GM19240 (cell line): ENCODE results near the gene SLCO3A1.

Experiments
- DNase-seq: peaks from one replicate; pipeline ENCODE4 v3.0.0; 2011; ENCODE audit warnings: low spot score; ENCODE audit not compliant: insufficient read length

SLCO3A1 gene

DNA sequence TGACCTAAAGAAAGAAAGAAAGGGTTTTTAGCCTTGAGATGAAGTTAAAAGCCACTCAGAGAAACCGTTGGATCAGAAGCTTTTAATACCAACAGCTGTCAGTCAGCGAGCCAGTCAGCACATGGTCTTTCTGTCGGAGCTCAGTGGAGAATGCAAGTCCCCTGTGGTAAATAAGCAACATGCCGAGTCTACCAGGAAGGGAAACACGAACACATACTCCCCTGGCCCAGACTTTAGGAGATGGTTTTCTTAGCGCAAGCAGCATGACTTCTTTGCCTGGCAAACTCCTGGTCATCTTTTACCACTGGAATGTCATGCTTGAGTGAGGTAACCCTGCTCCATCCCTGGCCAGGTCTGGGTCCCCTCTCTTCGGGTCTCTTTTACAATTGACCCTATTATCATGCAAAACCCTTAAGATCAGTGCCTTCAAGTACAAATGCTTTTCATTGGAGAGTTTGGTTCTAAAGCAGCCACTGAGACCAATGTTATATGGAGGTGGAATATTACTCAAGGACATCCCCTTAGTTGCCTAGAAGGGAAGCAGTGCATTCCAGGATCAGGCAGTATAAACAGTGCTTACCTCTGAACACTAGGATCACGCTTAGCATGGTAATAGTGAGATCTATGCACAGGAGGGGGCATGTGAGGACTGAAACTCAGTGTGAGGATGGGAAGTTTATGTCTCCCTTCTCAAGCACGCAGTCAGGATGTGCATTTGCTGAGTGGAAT, 28.2 kb downstream of the SLCO3A1 start:
- no peak for DNase-seq

DNA sequence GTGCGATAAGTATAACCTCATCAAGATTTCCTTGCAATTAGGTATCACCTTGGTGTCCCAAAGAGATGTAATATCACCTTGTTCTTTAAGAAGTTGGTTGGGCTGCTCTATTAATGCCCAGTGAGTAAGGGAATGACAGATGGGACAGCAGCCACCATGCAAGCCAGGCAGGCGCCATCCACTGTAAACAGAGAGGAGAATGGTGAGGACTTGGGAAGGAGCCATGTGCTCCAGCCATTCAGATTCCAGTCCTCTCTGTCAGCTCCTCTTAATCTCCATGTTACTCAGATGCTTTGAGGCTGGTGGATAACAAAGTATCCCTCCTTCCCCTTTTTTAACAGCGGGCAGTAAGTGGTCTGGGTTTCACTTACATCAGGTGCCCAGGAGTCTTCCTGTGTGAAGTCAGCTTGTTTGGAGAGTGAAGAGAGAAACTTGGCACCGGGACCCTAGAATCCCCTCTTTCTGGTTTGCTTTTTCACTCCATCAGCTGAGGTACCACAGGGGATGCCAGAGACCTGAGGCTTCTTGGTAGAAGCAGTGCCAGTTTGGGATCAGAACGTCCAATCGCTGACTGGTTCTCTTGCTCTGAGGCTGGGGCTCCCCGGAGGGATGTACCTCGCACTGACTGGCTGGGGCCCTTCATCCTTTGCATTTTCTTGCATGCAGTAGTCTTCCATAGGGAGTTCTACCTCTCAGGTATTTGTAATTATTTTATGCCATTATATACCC, 29.5 kb downstream of the SLCO3A1 start:
- DNase-seq, result no peak

DNA sequence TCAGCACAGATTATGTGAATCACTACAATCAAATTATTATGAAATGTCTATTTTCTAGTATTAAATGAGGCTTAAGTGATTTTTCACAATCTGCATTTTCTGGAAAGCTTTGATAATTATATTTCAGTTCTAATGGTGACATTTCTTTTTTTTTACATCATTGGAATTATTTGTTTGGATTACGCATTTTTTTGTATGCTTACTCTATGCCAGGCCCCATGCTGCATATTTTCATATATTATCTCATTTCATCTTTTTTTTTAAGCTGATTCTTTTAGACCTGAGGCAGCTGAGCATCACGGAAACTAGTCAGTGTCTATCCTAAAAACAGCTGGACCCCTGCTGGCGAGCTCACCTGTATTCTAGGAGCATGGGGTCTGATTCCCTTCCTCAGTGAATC, 31.1 kb downstream of the SLCO3A1 start:
- DNase-seq, result no peak

DNA sequence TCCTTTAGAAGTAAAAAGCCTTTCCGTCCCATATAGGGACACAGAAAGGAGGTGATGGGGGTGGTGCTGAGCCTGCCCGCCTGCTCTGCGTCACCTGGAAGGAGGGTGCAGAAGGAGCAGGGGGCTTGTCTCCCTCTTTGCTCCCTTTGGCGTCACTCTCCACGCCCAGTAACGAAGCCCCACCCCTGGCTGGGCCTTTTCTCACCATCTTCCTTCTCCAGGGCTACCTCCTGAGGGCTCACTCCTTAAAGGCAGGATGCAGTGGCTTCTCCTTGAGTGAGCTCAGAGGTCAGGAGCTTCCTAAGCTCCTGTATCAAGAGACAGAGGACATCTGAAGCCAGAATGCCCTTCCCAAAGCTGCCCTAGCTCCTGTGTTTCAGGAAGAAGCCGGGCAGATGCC, 31.5 kb downstream of the SLCO3A1 start:
- no peak for DNase-seq

DNA sequence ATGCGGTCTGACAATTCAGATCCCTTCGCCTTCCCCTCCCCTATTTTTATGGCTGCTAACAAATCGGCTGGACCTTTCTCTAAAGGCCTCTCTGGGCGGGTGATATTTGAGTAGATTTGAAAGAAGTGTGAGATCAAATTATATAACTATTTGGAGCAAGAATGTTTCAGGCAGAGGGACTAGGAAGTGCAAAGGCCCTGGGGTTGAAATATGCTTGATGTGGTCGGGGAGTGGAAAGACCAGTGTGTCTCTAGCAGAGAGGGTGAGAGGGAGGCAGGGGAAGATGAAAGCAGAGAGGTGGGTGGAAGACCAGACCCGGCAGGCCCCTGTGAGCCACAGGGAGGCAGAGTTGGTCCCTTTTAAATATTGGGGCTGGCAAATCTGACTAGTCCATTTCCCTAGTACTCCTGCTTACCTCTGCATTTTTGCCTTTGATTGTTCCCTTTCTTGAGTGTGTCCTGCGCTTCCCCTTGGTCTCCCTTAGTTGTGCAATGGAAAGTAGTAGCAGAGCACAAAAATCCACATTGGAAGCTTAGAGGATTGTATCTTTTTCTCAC, 32.3 kb downstream of the SLCO3A1 start:
- DNase-seq, result no peak

DNA sequence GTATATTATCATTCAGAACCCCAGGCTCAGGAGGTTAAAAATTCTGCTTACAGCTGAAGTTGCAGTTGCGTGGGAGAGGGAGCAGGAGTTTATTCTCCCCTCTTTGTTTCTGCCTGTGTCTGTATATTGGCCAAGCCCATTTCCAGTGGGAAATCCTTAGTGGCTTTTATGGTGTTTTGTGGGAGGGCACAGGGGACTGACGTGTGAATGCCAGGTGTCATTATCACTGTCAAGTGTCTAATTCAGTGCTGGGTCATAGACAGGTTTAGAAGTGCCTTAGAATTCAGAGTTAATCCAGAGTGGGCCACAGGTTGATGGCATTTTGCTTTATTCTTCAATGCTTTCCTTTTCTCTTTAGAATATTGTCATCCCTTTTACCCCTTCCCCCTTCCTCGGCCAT, 33.4 kb downstream of the SLCO3A1 start:
- DNase-seq, result no peak

DNA sequence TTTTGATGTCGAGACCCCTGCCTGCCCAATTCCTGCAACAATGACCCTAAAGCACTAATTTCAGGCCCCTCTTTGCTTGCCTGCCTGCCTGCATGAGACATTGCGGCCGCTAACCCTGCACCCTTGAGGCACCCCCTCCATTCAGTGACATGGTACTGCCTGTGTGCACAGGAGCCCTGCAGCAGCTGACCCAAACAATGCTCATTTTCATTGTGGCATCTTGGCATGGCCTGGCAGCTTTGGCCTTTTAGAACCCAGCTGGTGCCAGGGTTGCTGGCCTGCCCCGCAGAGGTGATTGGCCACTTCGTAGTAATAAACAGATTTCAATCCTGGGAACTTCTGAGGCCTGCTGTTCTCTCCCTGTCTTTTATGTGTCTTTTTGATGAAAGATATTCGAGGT, 33.8 kb downstream of the SLCO3A1 start:
- DNase-seq, result no peak

DNA sequence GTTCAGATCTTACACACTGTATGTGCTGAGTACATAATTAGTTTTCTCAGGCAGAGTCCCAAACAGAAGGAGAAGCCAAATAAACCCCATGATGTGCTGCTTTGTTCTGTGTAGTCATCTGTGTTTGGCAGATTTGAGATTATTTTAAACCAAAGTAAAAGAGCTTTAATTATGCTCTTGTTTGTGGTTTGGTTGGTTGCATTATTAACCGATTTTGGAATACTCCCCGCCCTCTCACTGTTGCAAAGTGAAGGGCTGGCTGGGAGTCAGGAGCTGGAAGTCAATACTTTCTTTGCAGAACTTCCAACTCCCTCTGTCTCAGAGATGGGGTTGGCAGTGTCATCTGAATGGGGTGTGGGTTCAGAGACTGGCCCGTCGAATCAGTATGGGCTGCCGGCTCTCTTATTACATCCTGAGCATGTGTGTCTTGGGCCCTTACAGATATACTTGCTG, 34.4 kb downstream of the SLCO3A1 start:
- no peak for DNase-seq

DNA sequence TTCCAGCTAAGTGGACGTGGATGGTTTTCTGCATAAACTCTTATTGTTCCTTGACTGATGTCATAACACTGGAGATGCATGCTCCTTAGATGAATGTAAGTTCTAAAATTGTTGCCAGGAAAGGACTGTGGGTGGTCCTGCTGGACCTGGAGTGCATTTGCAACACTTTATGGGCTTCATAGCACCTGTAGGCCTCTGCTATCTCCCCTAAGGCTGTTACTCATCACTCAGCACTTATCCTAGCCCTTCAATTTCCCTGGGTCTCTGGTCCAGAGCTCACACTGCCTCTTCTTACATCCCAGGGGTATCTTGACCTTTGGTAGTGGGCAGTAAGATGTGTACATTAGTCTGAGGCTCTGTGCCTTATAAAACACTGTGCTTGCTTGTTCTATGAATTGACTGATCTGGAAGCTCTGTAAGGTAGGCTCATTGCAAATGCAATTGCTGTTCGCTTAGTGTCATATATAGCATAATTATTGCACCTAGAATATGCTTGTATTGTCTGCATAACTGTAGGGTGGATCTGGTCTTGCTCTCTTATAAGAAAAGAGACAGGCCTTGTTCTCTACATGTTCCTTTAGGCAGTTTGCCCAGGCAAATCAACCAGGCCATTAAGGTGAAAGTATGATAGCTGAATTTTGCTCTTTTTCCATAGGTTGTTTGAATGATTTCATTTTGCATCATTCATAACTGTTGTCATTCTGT, 35.8 kb downstream of the SLCO3A1 start:
- no peak for DNase-seq

DNA sequence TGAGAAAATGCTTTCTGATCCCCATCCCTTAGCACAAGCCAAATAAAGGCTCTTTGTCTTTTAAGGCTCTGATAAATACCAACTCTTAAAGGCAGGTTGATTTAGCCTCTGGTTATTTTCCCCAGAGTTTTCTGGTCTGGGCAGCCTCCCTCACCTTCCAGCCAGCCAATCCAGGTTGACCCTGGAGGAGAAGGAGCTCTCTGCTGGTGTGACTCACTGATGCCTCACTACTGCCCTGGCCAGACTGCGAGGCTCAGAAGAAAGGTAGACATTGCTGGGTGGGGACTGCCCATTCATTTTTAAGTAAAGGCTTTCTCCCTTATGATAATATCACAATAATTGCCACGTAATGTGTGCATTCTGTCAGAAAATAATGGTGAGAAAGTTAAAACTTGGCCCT, 37.1 kb downstream of the SLCO3A1 start:
- DNase-seq, result no peak

DNA sequence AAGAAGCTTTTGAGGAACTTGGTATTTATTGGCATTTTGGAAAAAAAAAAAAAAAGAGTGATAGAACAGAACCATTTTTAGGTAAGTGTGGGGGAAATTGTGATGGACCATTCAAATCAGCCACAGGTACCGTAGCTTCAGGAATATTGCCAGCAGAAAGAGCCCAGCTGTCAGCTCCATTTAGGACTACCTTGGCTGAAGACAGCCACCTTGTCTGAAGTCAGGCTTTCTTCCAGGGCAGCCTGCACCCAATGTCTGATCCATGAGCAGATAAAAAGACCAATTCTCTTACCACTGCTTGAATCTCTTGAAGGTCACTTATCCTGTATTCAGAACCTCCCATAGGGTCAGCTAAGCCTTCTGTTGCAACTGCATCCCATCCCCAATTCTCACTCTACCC, 37.6 kb downstream of the SLCO3A1 start:
- DNase-seq, result no peak

DNA sequence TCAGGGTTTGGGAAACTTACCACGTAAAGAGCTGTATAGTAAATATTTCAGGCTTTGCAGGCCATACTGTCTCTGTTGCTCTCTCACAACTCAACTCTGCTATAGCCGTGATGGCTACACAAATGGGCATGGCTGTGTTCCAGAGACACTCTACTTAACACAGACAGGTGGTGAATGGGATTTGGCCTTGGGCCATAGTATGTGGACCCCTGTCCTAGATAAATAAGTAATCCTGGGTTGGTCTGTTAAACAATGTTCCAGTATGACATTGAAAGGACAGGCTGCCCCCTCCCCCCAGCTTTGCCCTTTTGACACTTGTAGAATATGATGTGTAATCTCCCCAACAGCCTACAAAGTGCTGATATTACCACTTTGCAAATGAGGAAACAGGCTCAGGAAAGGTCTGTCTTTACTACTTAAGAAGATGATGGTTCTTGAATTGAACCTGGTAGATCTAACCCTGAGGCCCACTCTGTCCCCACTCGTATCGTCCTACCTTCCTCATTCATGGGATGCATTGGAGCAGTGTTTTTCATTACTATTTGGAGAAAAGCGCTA, 38.4 kb downstream of the SLCO3A1 start:
- DNase-seq, result no peak

DNA sequence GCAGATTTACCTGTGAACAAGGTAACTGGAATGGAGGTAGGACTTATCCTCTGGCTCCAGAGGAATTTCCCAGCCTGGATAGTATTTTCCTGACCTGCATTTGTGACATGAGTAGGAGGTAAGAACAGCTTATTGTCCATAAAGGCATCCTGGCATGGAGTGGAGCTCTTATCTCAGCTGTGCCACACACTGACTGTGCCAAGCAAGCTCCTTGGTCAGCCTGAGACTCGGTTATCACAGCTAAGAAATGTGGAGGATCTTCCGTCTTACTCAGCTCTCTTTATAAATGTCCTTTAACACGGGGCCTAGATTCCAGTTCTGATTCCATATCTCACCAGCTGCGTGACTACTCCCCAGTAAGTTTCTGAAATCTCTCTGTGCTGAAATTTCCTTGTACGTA, 38.9 kb downstream of the SLCO3A1 start:
- no peak for DNase-seq

DNA sequence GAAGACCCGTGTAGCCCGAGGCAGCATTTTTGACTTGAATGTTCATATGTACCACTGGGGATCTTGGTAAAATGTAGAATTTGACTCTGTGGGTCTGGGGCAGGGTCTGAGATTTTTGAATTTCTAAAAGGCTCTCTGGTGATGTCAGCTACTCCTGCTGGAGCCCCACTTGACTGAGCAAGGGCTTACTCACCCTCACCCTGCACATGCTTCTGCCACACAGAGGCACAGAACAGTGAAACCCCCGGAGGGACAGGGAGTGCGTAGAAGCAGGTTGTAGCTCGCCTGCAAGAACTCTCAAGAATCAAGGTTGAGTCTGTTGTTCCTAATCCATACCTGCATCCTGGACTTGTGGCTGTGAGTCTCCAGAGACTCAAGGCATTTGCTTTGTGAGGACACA, 41.1 kb downstream of the SLCO3A1 start:
- DNase-seq, result no peak

DNA sequence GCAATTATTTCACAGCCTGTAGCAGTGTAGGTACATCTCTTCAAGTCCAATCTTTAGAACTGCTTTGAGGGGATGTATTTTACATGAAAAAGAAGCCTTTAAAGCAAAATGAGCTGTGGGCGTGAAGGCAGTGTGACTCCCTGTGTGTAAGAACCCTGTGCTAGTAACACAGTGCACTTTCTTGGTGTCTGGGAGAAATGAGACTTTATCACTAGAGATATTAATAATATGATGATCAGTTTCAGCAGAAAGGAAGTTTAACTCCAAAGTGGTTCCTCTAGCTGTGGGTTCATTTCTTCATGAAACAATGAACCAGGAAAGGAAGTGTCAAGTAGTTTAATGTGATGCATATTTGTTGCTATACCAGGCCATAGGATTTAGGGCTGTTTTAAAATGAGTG, 41.5 kb downstream of the SLCO3A1 start:
- DNase-seq, result no peak

DNA sequence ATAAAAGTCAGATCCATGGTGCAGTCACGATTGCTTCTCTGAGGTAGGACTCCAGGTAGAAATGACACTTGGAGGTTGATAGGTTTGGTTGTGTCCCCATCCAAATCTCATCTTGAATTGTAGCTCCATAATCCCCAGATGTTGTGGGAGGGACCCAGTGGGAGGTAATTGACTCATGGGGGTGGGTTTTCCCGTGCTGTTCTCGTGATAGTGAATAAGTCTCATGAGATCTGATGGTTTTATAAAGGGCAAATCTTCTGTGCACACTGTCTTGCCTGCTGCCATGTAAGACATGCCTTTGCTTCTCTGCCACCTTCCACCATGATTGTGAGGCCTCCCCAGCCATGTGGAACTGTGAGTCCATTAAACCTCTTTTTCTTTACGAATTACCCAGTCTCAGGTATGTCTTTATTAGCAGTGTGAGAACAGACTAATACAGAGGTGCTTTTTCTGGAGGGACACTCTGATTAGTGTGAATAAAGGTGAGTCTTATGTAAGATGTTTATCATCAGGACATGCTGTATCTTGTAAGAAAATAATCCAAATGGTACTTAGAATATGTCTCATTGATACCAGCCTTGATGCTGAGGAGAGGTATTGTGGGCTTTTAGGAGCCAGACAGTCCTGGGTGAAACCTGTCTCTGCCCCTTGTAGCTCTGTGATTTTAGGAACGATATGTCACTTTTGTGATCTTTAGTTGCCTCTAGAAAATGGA, 43.0 kb downstream of the SLCO3A1 start:
- DNase-seq, result no peak

DNA sequence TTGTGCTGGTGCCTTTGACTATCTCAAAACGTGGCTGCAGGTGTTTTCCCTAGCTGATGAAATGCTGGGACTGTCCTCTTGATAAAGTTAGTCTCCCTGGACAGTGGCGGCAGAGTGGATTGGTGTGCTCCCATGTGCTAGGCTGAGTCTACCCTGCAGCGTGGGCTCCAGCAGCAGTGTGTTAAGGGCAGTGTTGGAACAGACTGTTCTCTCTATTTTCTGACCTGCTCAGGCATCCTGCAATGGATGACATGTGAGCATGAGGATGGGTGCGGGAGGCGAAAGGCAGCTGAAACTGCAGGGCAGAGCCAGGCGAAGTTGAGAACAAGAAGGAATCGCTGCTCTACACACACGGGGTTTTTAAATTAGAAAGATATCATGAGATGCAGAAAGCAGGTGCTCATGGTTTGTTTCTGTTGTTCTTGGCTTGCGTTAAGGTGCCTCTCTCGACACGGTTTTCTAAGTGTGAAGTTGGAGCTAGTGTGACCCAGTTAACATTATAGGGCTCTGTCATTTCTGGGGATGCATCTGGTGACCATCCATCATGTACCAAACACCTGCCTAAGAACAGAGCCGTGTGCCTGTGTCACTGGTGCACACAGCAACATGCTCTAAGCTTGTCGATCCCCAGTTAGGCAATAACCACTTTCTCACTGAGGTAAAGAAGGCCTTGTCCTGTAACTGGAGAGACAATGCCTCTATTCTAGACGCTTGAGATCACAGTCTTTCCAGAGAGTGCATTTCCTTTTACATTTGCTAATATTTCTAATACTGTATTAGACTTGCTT, 44.3 kb downstream of the SLCO3A1 start:
- no peak for DNase-seq

DNA sequence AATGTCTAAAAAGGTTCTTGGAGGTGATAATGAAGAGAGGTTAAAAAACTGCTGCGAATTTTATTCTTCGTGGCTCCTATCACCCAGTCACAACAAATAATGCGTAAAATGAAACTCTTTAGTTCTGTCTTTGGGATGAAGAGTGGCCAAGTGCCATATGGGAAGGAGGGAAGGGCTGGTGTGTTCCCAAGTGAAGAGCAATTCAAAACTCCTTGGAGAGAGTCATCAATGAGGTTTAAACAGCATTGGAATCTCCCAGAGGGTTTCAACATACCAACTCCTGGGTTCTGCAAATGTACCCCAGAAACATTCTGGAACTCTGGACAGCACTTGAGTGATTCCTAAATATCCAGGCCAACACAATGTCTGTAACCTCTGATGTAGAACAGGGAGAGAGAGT, 45.3 kb downstream of the SLCO3A1 start:
- DNase-seq, result no peak

DNA sequence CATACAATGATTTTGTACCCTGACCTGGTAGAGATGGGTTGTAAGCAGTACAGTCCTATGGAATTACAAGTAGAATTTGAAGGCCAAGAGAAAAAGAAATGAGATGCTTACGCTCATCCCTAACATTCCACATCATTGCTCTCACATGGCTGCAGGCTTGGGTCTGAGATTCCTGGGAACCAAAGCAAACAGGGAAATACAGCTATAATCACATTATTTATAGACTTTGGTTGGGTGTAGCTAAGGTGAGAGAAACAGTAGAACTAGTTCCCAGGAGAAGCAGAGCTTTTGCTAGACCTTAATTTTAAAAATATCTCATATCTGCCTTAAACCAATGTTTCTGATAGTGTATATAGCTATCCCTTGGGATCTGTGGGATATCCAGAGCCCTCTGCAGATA, 51.4 kb downstream of the SLCO3A1 start:
- DNase-seq, result no peak

DNA sequence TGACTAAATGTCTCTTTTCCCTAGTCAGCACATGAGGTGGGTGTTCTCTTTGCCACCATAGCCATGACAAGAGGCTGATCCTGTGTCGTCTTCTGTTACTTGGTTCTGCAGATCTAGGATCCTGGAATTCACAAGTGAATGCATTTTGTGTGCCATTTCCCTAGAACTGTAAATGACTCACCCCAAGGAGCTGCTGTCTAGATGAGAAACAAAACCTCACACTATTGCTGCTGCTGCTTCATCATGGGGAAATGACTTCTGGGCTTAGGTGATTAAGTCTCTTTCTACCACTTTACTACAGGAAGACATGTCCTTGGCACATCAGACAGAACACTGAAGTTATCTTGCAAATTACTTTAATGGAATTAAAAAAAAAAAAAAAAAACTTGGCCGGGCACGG, 54.9 kb downstream of the SLCO3A1 start:
- DNase-seq, result no peak
